Ovary (tissue), 9 donors: ENCODE data around the gene EMID1. TPM values are rescaled to one million over a fixed set of nuclear protein-coding genes. Genes with fewer than 3 reads are reported as not detected.

Experiments
- DNase-seq, 5 donors: peaks; one replicate each; pipeline ENCODE4 v3.0.0-alpha.2; 2019 to 2020
- H3K27ac ChIP-seq, 2 donors: fragments of 200-600 bp; one replicate each; pipeline versions ENCODE4 v1.5.1 to v1.8.0; 2019 to 2022
- H3K27me3 ChIP-seq: fragments of 200-600 bp; one replicate; pipeline ENCODE4 v1.8.0; 2022
- H3K36me3 ChIP-seq: fragments of 200-600 bp; sonication (generic); one replicate; pipeline ENCODE4 v1.5.1; 2019
- H3K4me1 ChIP-seq: one replicate; pipeline ENCODE4 v1.8.1; 2013; ENCODE audit warnings: mild to moderate bottlenecking, moderate library complexity; ENCODE audit not compliant: insufficient read depth
- H3K4me3 ChIP-seq: fragments of 200-600 bp; sonication (generic); one replicate; pipeline ENCODE4 v1.5.1; 2017
- H3K9me3 ChIP-seq, 2 donors: fragments of 200-600 bp in 1 of 2; sonication (generic) in 1 of 2; one replicate each; pipeline versions ENCODE4 v1.5.1 to v1.8.1; 2013 to 2019; ENCODE audit warnings: mild to moderate bottlenecking in 1 of 2, moderate library complexity in 1 of 2
- CTCF ChIP-seq, 3 donors: fragments of 450-650 bp in 2 of 3; fragments of 200-600 bp in 1 of 3; IDR thresholded peaks; one replicate each; pipeline versions ENCODE4 v1.5.1 to v1.8.0; 2016 to 2022; ENCODE audit warnings: antibody characterized with exemption in 3 of 3, mild to moderate bottlenecking in 1 of 3
- EP300 ChIP-seq: sonication (generic); formaldehyde crosslinking; IDR thresholded peaks from one replicate; pipeline ENCODE4 v1.6.1; 2017; ENCODE audit warnings: antibody characterized with exemption
- POLR2A ChIP-seq: fragments of 450-650 bp; IDR thresholded peaks from one replicate; pipeline ENCODE4 v1.6.1; 2017; ENCODE audit warnings: antibody characterized with exemption, mild to moderate bottlenecking, moderate library complexity
- WGBS, 3 donors: extraction: QIAGEN DNeasy Blood & Tissue Kit in 1 of 3; methylation state at CpG; one replicate each; pipeline versions ENCODE4 v1.1.5 to v1.1.7; 2013 to 2017; 5-methylcytosine and 5-hydroxymethylcytosine counted together
- intact Hi-C, 4 donors: fragments of 100-400 bp; cut with DNase I; formaldehyde crosslinking; loops; one replicate each; pipeline versions ENCODE4 v1.11.0 to v1.15.1; 2022 to 2023
- polyA plus RNA-seq, 2 donors: library from polyadenylated mRNA; stranded (reverse); fragments of 200-250 nt in 1 of 2; fragments of 350-450 nt in 1 of 2; fragmentation: Illumina TruSeq in 1 of 2; extraction: RNeasy Lipid Tissue Mini Kit (QIAGEN cat#74804) in 1 of 2; gene quantifications; one replicate each; pipeline ENCODE4 v1.2.3, GENCODE V29; 2013 to 2014
- total RNA-seq, 7 donors: library from RNA; depleted of rRNA in 2 of 7; stranded (reverse); fragments of >200 nt in 2 of 7; fragmentation: NEBNext Ultra II Directional in 3 of 7; extraction: Animal tissue kit (Norgen Biotek cat#: 25700) in 3 of 7; gene quantifications; one replicate each; pipeline versions ENCODE4 v1.1.0 to v1.2.4, GENCODE V29; 2016 to 2023
- donor health status: DM: no; HTN: no; CAD: no; lungs with moderate emphysema.
- donor health status: DM: no; HTN: no; CAD: no.
- donor health status: Bipolar disorder and iron deficiency.
- donor health status: DM: yes; HTN: yes; CAD: no.
- donor health status: DM: no; HTN: no; CAD: no.
- donor health status: DM: yes; HTN: yes; CAD: no.

Gene EMID1
- total and polyA plus RNA-seq, 9 donors = 2.6 to 11.2 (median 8.6) TPM

DNA sequence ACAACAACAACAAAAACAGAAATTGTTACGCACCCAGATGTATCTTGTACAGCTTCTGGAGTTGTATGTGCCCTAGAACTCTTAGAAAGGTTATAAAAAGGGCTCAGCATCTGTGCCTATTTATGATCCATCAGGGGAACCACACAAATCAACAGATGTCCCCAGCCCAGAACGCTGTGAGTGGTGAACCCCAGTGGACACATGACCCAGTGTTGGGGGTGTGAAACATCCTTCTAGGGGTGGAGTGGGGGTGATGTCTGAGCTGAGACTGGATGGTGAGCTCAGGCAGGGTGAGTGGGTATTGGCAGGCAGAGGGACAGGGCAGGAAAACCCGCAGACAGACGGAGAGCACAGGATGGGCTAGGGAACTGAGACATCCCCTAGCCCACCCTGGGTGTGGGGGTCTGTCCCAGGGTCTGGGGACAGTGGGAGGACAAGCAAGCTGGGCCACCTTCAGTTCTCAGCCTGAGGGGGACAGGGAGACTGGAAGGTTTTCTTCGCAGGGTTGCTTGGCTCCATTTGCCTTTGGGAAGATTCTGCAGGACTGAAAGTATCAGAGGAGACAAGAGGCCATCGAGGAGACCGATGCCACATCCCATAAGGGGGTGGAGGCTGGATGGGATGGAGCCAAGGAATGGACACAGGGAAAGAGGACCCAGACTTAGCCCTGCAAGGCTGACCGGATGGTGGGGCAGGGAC is 5.8 kb upstream of the EMID1 start:
- Histone ChIP-seq H3K27ac (no peak overlapping the region), H3K4me3 (no peak overlapping the region), H3K4me1 (no peaks in the 10 kb centered on the region), H3K9me3 (no peaks in the 10 kb centered on the region), H3K27me3 (no peaks in the 10 kb centered on the region), H3K36me3 (no peaks in the 10 kb centered on the region)
- 76 to 78% (median 78%) methylated on average over 8 of the region's 8 CpGs for WGBS, 3 donors
- no peak for DNase-seq
- intact Hi-C loops = no loop called here
- TF ChIP-seq POLR2A (no peak), CTCF (IDR thresholded peaks at IDR 0.05) (no peak), EP300 (no peak)

DNA sequence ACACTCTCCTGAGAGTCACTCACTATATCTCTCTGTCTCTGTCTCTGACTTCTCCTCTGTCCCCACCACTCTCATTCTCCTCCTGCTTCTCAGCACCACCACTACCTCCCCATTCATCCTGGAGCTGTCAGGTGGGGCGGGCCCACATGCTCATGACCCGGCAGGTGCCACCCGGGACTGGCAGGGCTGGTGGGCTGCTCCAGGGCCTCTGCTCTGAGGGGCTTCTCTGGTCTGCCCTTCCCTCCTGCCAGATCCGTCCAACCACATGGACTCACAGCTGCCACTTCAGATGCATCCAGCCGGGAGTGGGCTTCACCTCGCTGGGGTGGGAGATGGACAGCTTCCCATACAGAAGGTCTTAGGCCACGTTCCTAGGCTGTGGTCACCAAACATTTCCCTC is 4.8 kb upstream of the EMID1 start:
- DNase-seq = peak in 1 of 5 donors; percentile 25
- no peak for TF ChIP-seq EP300
- TF ChIP-seq POLR2A = no peak
- no peak for TF ChIP-seq CTCF (IDR thresholded peaks at IDR 0.05)
- H3K9me3 ChIP-seq = no peaks in the 10 kb centered on the region
- H3K4me3 ChIP-seq = no peak overlapping the region
- H3K4me1 ChIP-seq = no peaks in the 10 kb centered on the region
- 89 to 94% (median 91%) methylated on average over 7 of the region's 7 CpGs for WGBS, 3 donors
- H3K27ac ChIP-seq = no peak overlapping the region
- intact Hi-C loops = no loop called here
- no peaks in the 10 kb centered on the region for H3K36me3 ChIP-seq
- no peaks in the 10 kb centered on the region for H3K27me3 ChIP-seq

DNA sequence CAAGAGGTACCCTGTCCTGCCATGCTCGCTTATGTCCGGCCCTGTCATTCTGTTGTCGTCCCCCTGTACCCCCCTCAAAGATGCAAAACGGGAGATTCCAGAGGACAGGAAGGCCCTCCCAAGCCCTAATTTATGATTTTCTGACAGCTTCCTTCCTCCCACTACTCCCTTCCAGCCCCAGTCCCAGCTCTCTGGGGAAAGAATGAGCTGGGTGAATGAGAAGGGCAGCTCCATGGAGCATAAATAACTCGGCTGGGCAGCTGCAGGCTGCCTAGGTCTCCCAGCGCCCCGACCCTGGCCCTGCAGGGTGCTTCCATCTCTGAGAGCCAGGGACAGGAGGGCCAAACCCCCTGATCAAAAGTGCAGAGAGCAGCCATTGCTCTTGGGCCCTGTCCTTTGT is 3.9 kb upstream of the EMID1 start:
- intact Hi-C loops = no loop called here
- no peak overlapping the region for H3K27ac ChIP-seq
- no peaks in the 10 kb centered on the region for H3K27me3 ChIP-seq
- DNase-seq = no peak
- H3K4me3 ChIP-seq = no peak overlapping the region
- H3K9me3 ChIP-seq = no peaks in the 10 kb centered on the region
- no peaks in the 10 kb centered on the region for H3K36me3 ChIP-seq
- no peaks in the 10 kb centered on the region for H3K4me1 ChIP-seq
- no peak for TF ChIP-seq POLR2A
- no peak for TF ChIP-seq CTCF (IDR thresholded peaks at IDR 0.05)
- TF ChIP-seq EP300 = no peak
- 49 to 60% (median 59%) methylated on average over 7 of the region's 7 CpGs for WGBS, 3 donors

DNA sequence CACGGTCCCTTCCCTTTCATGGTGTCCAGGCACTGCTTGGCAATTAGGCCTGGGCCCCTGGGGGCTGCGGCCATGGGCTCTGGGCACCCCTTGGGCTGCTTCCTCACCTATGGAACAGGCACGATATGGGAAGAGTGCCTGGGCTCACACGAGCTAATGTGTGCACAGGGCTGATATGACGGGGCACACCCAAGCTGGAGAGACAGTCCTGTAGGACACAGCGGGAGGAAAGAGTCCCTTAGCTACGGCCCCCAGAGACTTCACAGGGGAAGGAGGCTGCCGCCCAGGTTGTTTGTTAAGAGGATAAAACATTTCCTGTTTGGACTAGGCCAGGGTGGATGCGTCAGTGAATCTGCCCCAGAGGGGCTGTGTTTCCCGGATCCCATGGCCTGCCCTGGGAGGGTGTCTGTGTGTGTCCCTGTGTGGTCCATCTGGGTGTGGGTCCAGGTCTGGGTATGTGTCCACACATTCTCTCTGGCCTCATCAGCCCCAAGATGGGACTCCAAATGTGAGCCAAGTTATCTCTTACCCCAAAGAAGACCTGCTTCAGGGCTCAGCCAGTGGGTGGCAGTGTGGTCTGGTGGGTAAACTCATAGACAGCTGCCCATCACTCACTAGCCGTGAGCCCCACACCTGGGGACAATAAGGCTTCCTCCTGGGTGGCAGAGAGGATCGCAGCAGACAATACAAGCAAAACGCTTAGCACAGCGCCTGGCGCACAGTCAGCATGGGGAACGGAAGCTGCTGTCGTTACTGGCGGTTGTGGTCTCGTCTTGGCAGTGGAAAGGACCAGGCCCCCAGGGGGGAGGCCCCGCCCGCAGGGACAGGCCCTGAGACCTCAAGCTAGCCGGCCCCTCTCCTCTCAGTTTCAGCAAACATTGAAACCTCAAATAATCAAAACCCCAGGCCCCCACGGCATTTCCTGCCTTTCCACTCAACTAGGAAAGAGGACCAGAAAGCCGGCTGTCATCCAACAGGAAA is 3.2 kb upstream of the EMID1 start:
- Histone ChIP-seq H3K4me3 (no peak overlapping the region), H3K36me3 (no peaks in the 10 kb centered on the region), H3K4me1 (no peaks in the 10 kb centered on the region), H3K27me3 (no peaks in the 10 kb centered on the region), H3K9me3 (no peaks in the 10 kb centered on the region), H3K27ac (no peak overlapping the region)
- 65 to 75% (median 70%) methylated on average over 24 of the region's 24 CpGs for WGBS, 3 donors
- no peak for TF ChIP-seq CTCF (IDR thresholded peaks at IDR 0.05)
- no peak for TF ChIP-seq EP300
- TF ChIP-seq POLR2A = no peak
- intact Hi-C loops = no loop called here
- peak in 1 of 5 donors; percentile 47 for DNase-seq
